Endothelial cell of umbilical vein (primary cell): ENCODE data around the gene NFATC1. TPM values are rescaled to one million over a fixed set of nuclear protein-coding genes. Genes with fewer than 3 reads are reported as not detected.

Source experiments
- BruUV-seq: library from RNA; stranded (reverse); fragments of 400-500 nt; replicated peaks from 2 replicates; lab custom pipeline; 2021; lab: Mats Ljungman, UMichigan
- CTCF ChIA-PET: fragments of 300-600, 350-600 bp; sonication (Branson Sonifier 250); formaldehyde crosslinking; loops from one replicate; lab custom pipeline; 2021; ENCODE audit warnings: antibody characterized with exemption, inconsistent platforms; lab: Charles Lee
- POLR2A ChIA-PET: fragments of 300-600, 350-600 bp; sonication (Branson Sonifier 250); formaldehyde crosslinking; loops from one replicate; lab custom pipeline; 2021; ENCODE audit warnings: antibody characterized with exemption, inconsistent platforms; lab: Charles Lee
- DNase-seq: peaks from one replicate; pipeline ENCODE4 v3.0.0-alpha.2; 2011; ENCODE audit warnings: low read depth, low spot score
- FAIRE-seq: peaks from 2 replicates; lab custom pipeline; 2011; peaks lifted over from hg19 to GRCh38; lab: Jason Lieb, UNC
- H2AFZ ChIP-seq: 2 replicates; pipeline ENCODE4 v1.6.0; 2012; ENCODE audit warnings: low read depth, low read length, control low read depth, inconsistent platforms
- H3K27ac ChIP-seq: 2 replicates; pipeline ENCODE4 v1.5.1; 2011; ENCODE audit warnings: low read depth, mild to moderate bottlenecking, control low read depth, low read length, moderate library complexity; ENCODE audit not compliant: insufficient read depth
- H3K27me3 ChIP-seq, 2 experiments: 2 replicates each; pipeline versions ENCODE4 v1.6.0 to v1.6.1; 2011; ENCODE audit warnings: low read length in 2 of 2, mixed read lengths in 1 of 2; ENCODE audit not compliant: control insufficient read depth in 2 of 2, insufficient read depth in 2 of 2
- H3K36me3 ChIP-seq, 2 experiments: 2 replicates in 1 of 2; 3 replicates in 1 of 2; pipeline ENCODE4 v1.5.1; 2011; ENCODE audit warnings: low read length in 2 of 2, mild to moderate bottlenecking in 1 of 2, moderate library complexity in 1 of 2; ENCODE audit not compliant: control insufficient read depth in 2 of 2, insufficient read depth in 2 of 2; ENCODE audit errors: extremely low read depth in 1 of 2
- H3K4me1 ChIP-seq: 3 replicates; pipeline ENCODE4 v1.5.1; 2011; ENCODE audit warnings: mild to moderate bottlenecking, low read length; ENCODE audit not compliant: control insufficient read depth, insufficient read depth; ENCODE audit errors: extremely low read depth
- H3K4me2 ChIP-seq: 2 replicates; pipeline ENCODE4 v1.6.1; 2011; ENCODE audit warnings: low read length, control low read depth, mixed read lengths; ENCODE audit not compliant: insufficient read depth
- H3K4me3 ChIP-seq, 3 experiments: fragments of 200-600 bp in 1 of 3; sonication (generic), shearing (Covaris generic) in 1 of 3; replicated peaks in 1 of 3; 2 replicates each; pipeline ENCODE4 v1.5.1; 2011 to 2016; ENCODE audit warnings: control low read depth in 3 of 3, low read length in 3 of 3, mild to moderate bottlenecking in 2 of 3, inconsistent platforms in 1 of 3, low read depth in 1 of 3, moderate library complexity in 1 of 3; ENCODE audit not compliant: insufficient read depth in 1 of 3
- H3K79me2 ChIP-seq: 2 replicates; pipeline ENCODE4 v1.6.0; 2012; ENCODE audit warnings: low read length, inconsistent platforms; ENCODE audit not compliant: control insufficient read depth, insufficient read depth
- H3K9ac ChIP-seq: replicated peaks from 2 replicates; pipeline ENCODE3; 2011; ENCODE audit warnings: low read length, control low read depth; ENCODE audit not compliant: insufficient read depth; ENCODE audit errors: extremely low read depth
- H3K9me1 ChIP-seq: replicated peaks from 3 replicates; pipeline ENCODE4 v1.6.0; 2011; ENCODE audit warnings: mild to moderate bottlenecking, low read length; ENCODE audit not compliant: control insufficient read depth, insufficient read depth; ENCODE audit errors: extremely low read depth
- H3K9me3 ChIP-seq: replicated peaks from 2 replicates; pipeline ENCODE4 v1.5.1; 2012; ENCODE audit warnings: low read length, inconsistent platforms; ENCODE audit not compliant: control insufficient read depth, insufficient read depth
- H4K20me1 ChIP-seq: replicated peaks from 2 replicates; pipeline ENCODE3; 2011; ENCODE audit warnings: mild to moderate bottlenecking, low read length; ENCODE audit not compliant: control insufficient read depth, insufficient read depth; ENCODE audit errors: extremely low read depth
- CTCF ChIP-seq, 2 donors: IDR thresholded peaks; 1 replicate in 1 of 2; 2 replicates in 1 of 2; pipeline ENCODE4 v1.5.1; 2011; ENCODE audit warnings: low read length in 2 of 2, mild to moderate bottlenecking in 2 of 2, moderate library complexity in 2 of 2, control low read depth in 1 of 2, inconsistent platforms in 1 of 2, low read depth in 1 of 2; ENCODE audit not compliant: insufficient read depth in 1 of 2; ENCODE audit errors: extremely low read depth in 1 of 2
- EZH2 ChIP-seq: IDR thresholded peaks from 2 replicates; pipeline ENCODE4 v1.6.1; 2012; ENCODE audit warnings: borderline replicate concordance, low read depth, mild to moderate bottlenecking, moderate library complexity, low read length, inconsistent platforms; ENCODE audit not compliant: severe bottlenecking
- FOS ChIP-seq: IDR thresholded peaks from 2 replicates; pipeline ENCODE4 v1.6.1; 2011; ENCODE audit warnings: mild to moderate bottlenecking, low read length, moderate library complexity, borderline replicate concordance; ENCODE audit not compliant: insufficient read depth
- GATA2 ChIP-seq: IDR thresholded peaks from 2 replicates; pipeline ENCODE4 v1.7.0; 2011; ENCODE audit warnings: low read depth, mild to moderate bottlenecking, moderate library complexity, mixed read lengths, low read length; ENCODE audit not compliant: insufficient read length, insufficient read depth
- JUN ChIP-seq: IDR thresholded peaks from 2 replicates; pipeline ENCODE4 v1.6.1; 2011; ENCODE audit warnings: borderline replicate concordance, low read depth; ENCODE audit not compliant: insufficient read length, insufficient read depth
- MAX ChIP-seq: IDR thresholded peaks from 2 replicates; pipeline ENCODE4 v1.6.1; 2011; ENCODE audit not compliant: insufficient read depth, insufficient read length
- MYC ChIP-seq: IDR thresholded peaks from one replicate; pipeline ENCODE4 v1.6.1; 2011; ENCODE audit warnings: mild to moderate bottlenecking, low read depth, low read length
- POLR2A ChIP-seq: IDR thresholded peaks from 2 replicates; pipeline ENCODE4 v1.6.1; 2012; ENCODE audit warnings: low read depth, mild to moderate bottlenecking, control low read depth, low read length
- POLR2AphosphoS5 ChIP-seq: IDR thresholded peaks from 2 replicates; pipeline ENCODE4 v1.6.1; 2012; ENCODE audit warnings: low read depth, mild to moderate bottlenecking, control low read depth, low read length, moderate library complexity; ENCODE audit not compliant: insufficient read depth
- dilution Hi-C: fragments of 300-500 bp; cut with MboI; formaldehyde crosslinking; loops from one replicate; pipeline ENCODE4 v1.15.0; 2019; ENCODE audit warnings: low sequenced_read_pairs; ENCODE audit not compliant: extremely low pct_ligation_motif_present
- intact Hi-C: fragments of 100-400 bp; cut with micrococcal nuclease; formaldehyde crosslinking; loops from one replicate; pipeline ENCODE4 v1.10.0; 2022
- polyA plus RNA-seq, 4 experiments: library from polyadenylated mRNA; depleted of rRNA in 3 of 4; stranded (reverse) in 3 of 4; unstranded in 1 of 4; fragments of >200 nt; gene quantifications; 2 replicates each; pipeline versions ENCODE4 v1.2.1 to v1.2.3, GENCODE V29; 2011 to 2012; ENCODE audit warnings: missing spikeins in 1 of 4
- total RNA-seq: library from RNA; stranded (reverse); gene quantifications from 2 replicates; pipeline ENCODE4 v1.2.3, GENCODE V29; 2021

Gene NFATC1
- total and polyA plus RNA-seq, 2 donors (not counting 3 experiments of a cell fraction or from before 2014, with no cell fraction given) = 11.1 to 30.0 TPM

- Histone ChIP-seq H3K4me2 (no peak overlapping the region), H3K9me1 (no peaks in the 10 kb centered on the region), H3K9me3 (no peaks in the 10 kb centered on the region), H3K4me3 (no peak overlapping the region), H3K79me2 (no peaks in the 10 kb centered on the region), H3K9ac (no peak overlapping the region), H3K27ac (no peak overlapping the region), H2AFZ (no peak overlapping the region), H4K20me1 (no peaks in the 10 kb centered on the region), H3K36me3 (no peaks in the 10 kb centered on the region), H3K27me3 (no peaks in the 10 kb centered on the region), H3K4me1 (peaks cover 10% of the 10 kb centered on the region)
- intact Hi-C loops = no loop called here
- no TSS peak for BruUV-seq
- ChIA-PET POLR2A (no interaction called here), CTCF (no interaction called here)
- TF ChIP-seq FOS = no peak
- TF ChIP-seq EZH2 = no peak
- no peak for TF ChIP-seq MAX
- TF ChIP-seq GATA2 = no peak
- TF ChIP-seq MYC = no peak
- no peak for TF ChIP-seq JUN
- TF ChIP-seq CTCF (IDR thresholded peaks at IDR 0.05; ENCODE audit: extremely low read depth in 1 of 2, insufficient read depth in 1 of 2, low read depth in 1 of 2, low read length in 2 of 2) = no peak
- no peak for TF ChIP-seq POLR2AphosphoS5
- TF ChIP-seq POLR2A = no peak
- FAIRE-seq (no peak), DNase-seq (no peak)
- dilution Hi-C loops = no loop called here
These were observed 174.0 kb downstream of the NFATC1 start for GRCh38 chr18:79569720-79570119.
